OCI-LY3 (cell line): ENCODE measurements around the gene TTC7B.

ENCODE experiments used
- H2AFZ ChIP-seq: fragments of 200-600, 300-600 bp; shearing (Covaris generic); 2 replicates; pipeline ENCODE4 v1.6.0; 2014; ENCODE audit warnings: antibody characterized with exemption, low read depth, low read length
- H3K27ac ChIP-seq: fragments of 200-600, 300-600 bp; sonication (generic); 2 replicates; pipeline ENCODE4 v1.5.1; 2014; ENCODE audit warnings: mild to moderate bottlenecking, low read length, moderate library complexity, mixed read lengths
- H3K27me3 ChIP-seq: fragments of 200-600, 300-600 bp; sonication (generic); 2 replicates; pipeline ENCODE4 v1.6.1; 2014; ENCODE audit warnings: low read depth, low read length, mixed read lengths
- H3K36me3 ChIP-seq: fragments of 200-600, 300-600 bp; sonication (generic); replicated peaks from 2 replicates; pipeline ENCODE3; 2014; ENCODE audit warnings: low read depth, low read length, mixed read lengths
- H3K4me1 ChIP-seq: fragments of 300-600, 200-600 bp; sonication (generic); 2 replicates; pipeline ENCODE4 v1.6.1; 2014; ENCODE audit warnings: low read length, mixed read lengths
- H3K4me2 ChIP-seq: fragments of 200-600, 300-600 bp; sonication (generic); 2 replicates; pipeline ENCODE4 v1.6.1; 2014; ENCODE audit warnings: low read length, mixed read lengths
- H3K4me3 ChIP-seq: fragments of 300-600, 200-600 bp; sonication (generic); 2 replicates; pipeline ENCODE4 v1.5.1; 2014; ENCODE audit warnings: antibody characterized with exemption, mild to moderate bottlenecking, low read length, moderate library complexity
- H3K79me2 ChIP-seq: fragments of 300-600, 200-600 bp; shearing (Covaris generic); 2 replicates; pipeline ENCODE4 v1.6.1; 2014; ENCODE audit warnings: mild to moderate bottlenecking, low read length, mixed read lengths
- H3K9ac ChIP-seq: fragments of 300-600, 200-600 bp; shearing (Covaris generic); 2 replicates; pipeline ENCODE4 v1.6.0; 2014; ENCODE audit warnings: mild to moderate bottlenecking, low read length, moderate library complexity
- H3K9me3 ChIP-seq: fragments of 200-600, 300-600 bp; shearing (Covaris generic); 2 replicates; pipeline ENCODE4 v1.6.1; 2014; ENCODE audit warnings: low read length, mixed read lengths; ENCODE audit not compliant: insufficient read depth
- H4K20me1 ChIP-seq: fragments of 200-600, 300-600 bp; sonication (generic); 2 replicates; pipeline ENCODE4 v1.6.1; 2016; ENCODE audit warnings: low read length, mixed read lengths; ENCODE audit not compliant: insufficient read depth
- CTCF ChIP-seq: fragments of 200-600, 300-600 bp; sonication (generic); IDR thresholded peaks from 2 replicates; pipeline ENCODE4 v1.5.1; 2014; ENCODE audit warnings: antibody characterized with exemption, low read length, low read depth
- EZH2phosphoT487 ChIP-seq: fragments of 200-600 bp; shearing (Covaris generic); IDR thresholded peaks from 2 replicates; pipeline ENCODE4 v1.6.1; 2018; ENCODE audit warnings: antibody characterized with exemption, mixed run types, low read depth

TTC7B gene

DNA sequence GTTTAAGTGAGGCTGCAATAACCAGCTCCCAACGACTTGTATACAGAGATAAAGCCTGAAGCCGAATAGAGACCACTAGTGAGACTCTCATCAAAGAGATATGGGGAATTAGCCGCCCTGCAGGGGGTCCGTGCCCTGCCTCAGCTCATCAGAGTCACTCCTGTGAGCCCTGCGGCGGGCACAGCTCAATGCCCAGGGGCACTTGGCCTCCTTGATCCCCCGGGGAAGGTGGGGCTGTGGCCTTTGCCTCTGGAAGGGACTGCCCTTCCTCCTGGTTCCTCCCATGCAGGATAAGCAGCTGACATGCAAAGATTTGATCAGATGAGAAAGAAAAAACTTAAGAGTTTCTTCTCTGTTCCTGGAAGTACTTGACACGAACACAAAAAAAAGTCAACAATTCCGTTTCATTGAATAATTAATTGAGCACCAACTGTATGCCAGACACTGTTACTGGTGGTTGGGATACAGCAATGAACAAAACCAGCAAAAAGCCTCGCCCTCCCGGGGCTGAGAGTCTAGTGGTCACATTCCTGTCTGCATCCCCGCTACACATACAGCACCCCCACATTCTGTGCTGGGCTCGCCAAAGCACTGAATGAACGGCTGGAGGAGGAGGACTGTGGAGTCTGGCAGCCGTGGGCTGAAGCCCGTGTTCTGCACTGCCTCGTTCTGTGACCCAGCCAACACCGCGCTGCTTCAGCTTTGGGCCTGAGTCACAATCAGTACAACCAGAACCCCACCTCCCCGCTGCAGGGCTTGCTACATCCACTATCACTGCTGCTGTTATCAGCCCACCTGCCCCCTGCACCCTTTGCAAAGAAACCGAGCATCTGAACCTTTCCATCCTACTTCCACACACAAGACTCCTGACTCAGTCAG is 10.3 kb downstream of the TTC7B start:
- Histone ChIP-seq H3K36me3 (no peaks in the 10 kb centered on the region), H2AFZ (no peak overlapping the region), H4K20me1 (no peaks in the 10 kb centered on the region), H3K27ac (no peak overlapping the region), H3K4me2 (no peak overlapping the region), H3K9me3 (no peaks in the 10 kb centered on the region), H3K4me1 (peaks cover 5% of the 10 kb centered on the region; the same call in 1 of the 2 replicates), H3K9ac (no peak overlapping the region), H3K79me2 (no peaks in the 10 kb centered on the region), H3K27me3 (no peaks in the 10 kb centered on the region), H3K4me3 (no peak overlapping the region)
- TF ChIP-seq EZH2phosphoT487 (no peak), CTCF (no peak)

GRCh38 chr14:90805084-90805391 is 11.2 kb downstream of the TTC7B start:
- Histone ChIP-seq H2AFZ (no peak overlapping the region), H3K27ac (no peak overlapping the region), H3K4me3 (no peak overlapping the region), H3K9me3 (no peaks in the 10 kb centered on the region), H3K4me1 (peaks cover 3% of the 10 kb centered on the region; the same call in 1 of the 2 replicates), H4K20me1 (no peaks in the 10 kb centered on the region), H3K27me3 (no peaks in the 10 kb centered on the region), H3K4me2 (no peak overlapping the region), H3K79me2 (no peaks in the 10 kb centered on the region), H3K36me3 (no peaks in the 10 kb centered on the region), H3K9ac (no peak overlapping the region)
- TF ChIP-seq EZH2phosphoT487 (no peak), CTCF (no peak)

- no peak overlapping the region for H3K9ac ChIP-seq
- no peaks in the 10 kb centered on the region for H4K20me1 ChIP-seq
- H3K4me2 ChIP-seq = no peak overlapping the region
- no peak overlapping the region for H3K27ac ChIP-seq
- H2AFZ ChIP-seq = no peak overlapping the region
- H3K79me2 ChIP-seq = no peaks in the 10 kb centered on the region
- no peaks in the 10 kb centered on the region for H3K9me3 ChIP-seq
- no peak for TF ChIP-seq EZH2phosphoT487
- TF ChIP-seq CTCF = no peak
- H3K4me1 ChIP-seq = no peaks in the 10 kb centered on the region
- no peaks in the 10 kb centered on the region for H3K27me3 ChIP-seq
- H3K36me3 ChIP-seq = no peaks in the 10 kb centered on the region
- H3K4me3 ChIP-seq = no peak overlapping the region
Observed at GRCh38 chr14:90804292-90805083, 11.7 kb downstream of the TTC7B start.

- Histone ChIP-seq H3K36me3 (no peaks in the 10 kb centered on the region), H3K4me3 (no peak overlapping the region), H3K9me3 (no peaks in the 10 kb centered on the region), H3K9ac (no peak overlapping the region), H2AFZ (no peak overlapping the region), H4K20me1 (no peaks in the 10 kb centered on the region), H3K4me2 (no peak overlapping the region), H3K79me2 (no peaks in the 10 kb centered on the region), H3K27me3 (no peaks in the 10 kb centered on the region), H3K27ac (no peak overlapping the region), H3K4me1 (no peaks in the 10 kb centered on the region)
- TF ChIP-seq EZH2phosphoT487 (no peak), CTCF (no peak)
Observed at GRCh38 chr14:90803249-90803648, 13.0 kb downstream of the TTC7B start.
